GM18526 (cell line): ENCODE results near the gene PIK3IP1.

ENCODE experiments used
- POLR2A ChIP-seq: IDR thresholded peaks from 3 replicates; pipeline ENCODE4 v1.6.1; 2011; ENCODE audit not compliant: insufficient read length; ENCODE audit errors: extremely low read depth

The PIK3IP1 gene

DNA sequence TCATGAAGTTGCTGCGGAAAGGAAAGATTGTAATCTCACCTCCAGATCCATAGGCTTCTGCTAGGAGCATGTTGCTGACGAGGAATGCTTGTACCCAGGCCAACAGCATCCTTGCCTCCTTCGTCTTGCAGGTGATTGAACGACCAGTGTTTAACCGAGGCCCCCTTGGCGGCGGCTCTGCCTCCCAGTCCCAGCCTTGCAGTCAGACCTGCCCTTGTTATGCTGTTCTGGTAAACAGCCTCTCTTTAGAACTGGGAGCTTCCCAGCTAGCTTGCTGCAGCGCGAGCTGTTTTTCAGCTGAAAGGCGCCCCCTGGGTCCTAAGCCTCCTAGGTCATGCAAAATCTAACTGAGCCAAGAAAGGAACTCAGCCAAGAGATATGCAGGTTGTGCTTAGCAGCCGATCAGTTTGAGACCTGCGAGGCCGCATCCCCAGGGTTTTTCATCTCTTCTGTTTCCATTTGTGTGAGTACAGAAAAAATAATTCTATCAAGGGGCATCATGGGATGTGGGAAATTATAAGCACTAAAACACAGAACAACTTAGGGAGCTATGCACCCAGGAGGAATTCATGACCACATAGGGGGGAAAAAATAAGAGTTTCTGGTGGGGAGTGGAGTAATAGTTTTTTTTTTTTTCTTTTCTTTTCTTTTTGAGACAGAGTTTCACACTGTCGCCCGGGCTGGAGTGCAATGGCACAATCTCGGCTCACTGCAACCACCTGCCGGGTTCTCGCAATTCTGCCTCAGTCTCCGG, at the start of gene PIK3IP1:
Gene PIK3IP1 (minus strand): TSS at position 253 of the 754 bp plus-strand sequence. CDS start 144 bp downstream, at position 109.
- no peak for TF ChIP-seq POLR2A

DNA sequence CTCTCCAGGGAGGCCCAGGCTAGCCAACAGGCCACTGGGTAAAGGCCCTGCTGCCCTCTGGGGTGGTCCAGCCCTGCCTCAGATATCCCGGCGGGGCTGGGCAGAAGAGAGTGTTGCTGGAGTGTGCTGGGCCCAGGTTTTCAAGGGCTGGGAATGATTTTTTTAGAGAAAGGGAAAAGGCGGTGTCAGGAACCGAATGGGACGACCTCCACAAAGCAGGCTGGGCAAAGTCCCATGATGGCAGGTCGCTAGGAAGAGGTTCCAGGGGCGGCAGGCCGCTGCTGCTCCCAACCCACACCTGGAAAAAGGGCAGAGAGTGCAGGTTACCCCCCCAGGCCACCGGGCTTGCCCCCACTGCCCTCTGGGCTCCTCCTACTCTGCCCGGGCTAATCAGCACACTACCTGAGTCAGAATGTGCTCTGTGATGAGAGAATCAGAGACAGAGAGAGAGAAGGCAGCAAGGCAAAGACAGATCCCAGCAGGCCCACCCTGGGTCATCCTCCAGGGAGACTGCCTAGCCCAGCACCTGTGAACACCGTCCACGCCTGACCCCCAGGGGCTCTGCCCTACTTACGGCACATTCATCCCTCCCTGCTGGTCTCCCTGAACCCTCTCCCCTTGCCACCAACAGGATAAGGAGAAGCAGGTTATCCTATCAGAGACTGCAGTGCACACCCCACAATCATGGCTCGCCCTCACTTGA, 49.2 kb upstream of the PIK3IP1 start:
- no peak for TF ChIP-seq POLR2A

- no peak for TF ChIP-seq POLR2A
These were observed 48.5 kb upstream of the PIK3IP1 start for GRCh38 chr22:31340765-31341247.

- TF ChIP-seq POLR2A = no peak
These were observed 48.1 kb upstream of the PIK3IP1 start for GRCh38 chr22:31340360-31340759.

DNA sequence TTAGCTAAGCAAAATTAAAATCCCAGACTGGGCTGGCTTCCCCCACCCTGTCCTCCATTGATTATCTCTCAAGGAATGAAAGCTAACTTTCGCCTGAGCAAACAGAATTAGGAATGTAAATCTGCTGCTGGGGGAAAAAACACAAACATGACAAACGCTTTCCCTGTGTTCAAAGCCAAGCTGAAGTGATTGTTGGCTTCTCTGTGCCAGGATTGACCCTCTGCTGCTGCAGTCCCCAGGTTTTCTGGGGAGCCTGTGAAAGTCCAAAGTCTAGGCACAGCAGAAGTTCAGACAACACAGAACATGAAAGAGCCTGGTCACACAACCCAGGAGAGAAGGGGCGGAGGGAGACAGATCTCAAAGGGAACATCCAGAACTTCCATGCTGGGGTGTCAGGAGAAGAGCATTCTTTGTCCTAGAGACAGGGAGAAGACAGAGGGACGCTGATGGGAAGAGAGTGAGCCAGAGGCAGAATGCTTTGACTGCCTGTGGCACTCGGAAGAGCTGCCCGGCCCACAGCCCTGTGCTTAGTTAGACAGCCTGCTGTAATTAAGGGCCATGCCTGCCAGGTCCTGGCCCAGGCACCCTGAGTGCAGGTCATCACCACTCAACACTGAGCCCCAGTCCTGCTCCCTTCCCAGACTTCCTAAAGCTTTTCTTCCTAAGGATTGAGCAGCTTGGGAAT, 47.0 kb upstream of the PIK3IP1 start:
- TF ChIP-seq POLR2A = no peak

GRCh38 chr22:31337178-31337577, 44.9 kb upstream of the PIK3IP1 start:
- no peak for TF ChIP-seq POLR2A

GRCh38 chr22:31334329-31334728, 42.0 kb upstream of the PIK3IP1 start:
- TF ChIP-seq POLR2A = no peak

- TF ChIP-seq POLR2A = no peak
These were observed 41.4 kb upstream of the PIK3IP1 start for GRCh38 chr22:31333641-31334040.

GRCh38 chr22:31332886-31333285, 40.6 kb upstream of the PIK3IP1 start:
- no peak for TF ChIP-seq POLR2A

DNA sequence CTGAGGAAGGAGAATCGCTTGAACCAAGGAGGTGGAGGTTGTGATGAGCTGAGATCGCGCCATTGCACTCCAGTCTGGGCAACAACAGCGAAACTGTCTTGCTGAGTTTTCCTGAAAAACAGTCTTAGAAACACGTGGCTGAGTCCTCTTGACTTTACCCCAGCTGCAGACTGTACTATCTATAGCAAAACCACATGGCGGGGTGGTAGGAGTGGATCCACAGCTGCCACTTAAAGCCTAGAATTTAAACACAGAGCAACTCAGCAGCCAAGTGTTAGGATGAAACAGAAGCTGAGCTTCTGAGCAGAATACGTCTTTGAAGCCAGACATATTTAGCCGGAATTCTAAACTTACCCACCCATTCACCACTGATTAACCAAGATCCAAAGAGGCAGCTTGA, 39.7 kb upstream of the PIK3IP1 start:
- TF ChIP-seq POLR2A = no peak

GRCh38 chr22:31329453-31330215, 37.3 kb upstream of the PIK3IP1 start:
- TF ChIP-seq POLR2A = no peak

DNA sequence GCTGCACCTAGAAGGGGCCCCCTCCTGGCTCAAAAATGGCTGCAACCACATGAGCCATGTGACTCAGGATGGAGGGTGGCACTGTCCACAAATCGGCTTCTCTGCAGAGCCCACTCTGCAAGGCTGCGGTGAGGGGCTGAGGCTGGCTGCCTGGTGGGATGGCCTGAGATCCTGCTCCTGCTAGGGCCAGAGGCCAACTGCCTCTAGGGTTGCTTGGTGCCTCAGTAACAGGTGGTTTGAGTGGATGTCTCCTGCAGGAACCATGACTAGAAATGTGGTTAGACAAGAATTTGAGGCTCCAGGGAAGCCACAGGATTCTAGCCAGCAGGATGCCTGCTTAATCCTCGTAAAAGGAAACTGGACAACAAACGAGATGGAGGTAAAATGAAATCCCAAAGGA, 36.7 kb upstream of the PIK3IP1 start:
- no peak for TF ChIP-seq POLR2A

- TF ChIP-seq POLR2A = no peak
These were observed 36.3 kb upstream of the PIK3IP1 start for GRCh38 chr22:31328544-31328960.

GRCh38 chr22:31327806-31328543, 35.7 kb upstream of the PIK3IP1 start:
- TF ChIP-seq POLR2A = no peak
